ENCODE results near the gene SH3PXD2B. TPM values are rescaled to one million over a fixed set of nuclear protein-coding genes. Genes with fewer than 3 reads are reported as not detected.
A peak's percentile ranks its signal among the peaks of the same experiment; 100 is the strongest.

Gene SH3PXD2B
- polyA plus RNA-seq, 3 donors from 2014 or later: not detected

GRCh38 chr5:172284611-172284980, 169.7 kb downstream of the SH3PXD2B start:
- Mint-ChIP-seq H3K9me3 (no peaks in the 10 kb centered on the region), H3K4me1 (peaks cover 20 to 26% of the 10 kb centered on the region in 2 donors), H3K27me3 (ENCODE audit: low read depth in 3 of 3) (peaks cover 2 to 3% (median 3%) of the 10 kb centered on the region in 3 donors), H3K36me3 (peaks cover 0 to 3% (median 0%) of the 10 kb centered on the region in 3 donors), H3K27ac (peak overlapping the region in 4 of 6 donors; percentile 0 to 74 (median 47)), H3K4me3 (peak overlapping the region; percentile 84 to 89 (median 84))
- no peak for DNase-seq

- Mint-ChIP-seq H3K9me3 (no peaks in the 10 kb centered on the region), H3K27ac (peak overlapping the region in 4 of 6 donors; percentile 0 to 74 (median 60)), H3K27me3 (ENCODE audit: low read depth in 3 of 3) (peaks cover 2 to 3% (median 3%) of the 10 kb centered on the region in 3 donors), H3K4me3 (peak overlapping the region; percentile 84 to 89 (median 84)), H3K36me3 (peaks cover 0 to 3% (median 0%) of the 10 kb centered on the region in 3 donors), H3K4me1 (peaks cover 20 to 26% of the 10 kb centered on the region in 2 donors)
- peak; percentile 76 to 79 (median 77) for DNase-seq
These were observed 170.3 kb downstream of the SH3PXD2B start for GRCh38 chr5:172283862-172284610.

- H3K4me3 Mint-ChIP-seq: peak within 1 kb of the TSS; percentile 88 to 91 (median 89)
- H3K27ac Mint-ChIP-seq: peak within 1 kb of the TSS in 5 of 6 donors; percentile 71 to 84 (median 72)
- peaks cover 0 to 3% (median 0%) of the 10 kb centered on the region in 3 donors for H3K36me3 Mint-ChIP-seq
- H3K4me1 Mint-ChIP-seq: peaks cover 20 to 26% of the 10 kb centered on the region in 2 donors
- no peaks in the 10 kb centered on the region for H3K9me3 Mint-ChIP-seq
- peaks cover 2 to 3% (median 3%) of the 10 kb centered on the region in 3 donors for H3K27me3 Mint-ChIP-seq (ENCODE audit: low read depth in 3 of 3)
- DNase-seq: peak; percentile 78 to 81 (median 79)
These were observed 171.1 kb downstream of the SH3PXD2B start, which contains the start of gene UBTD2 for GRCh38 chr5:172283020-172283861. UBTD2 (minus strand) TSS chr5:172283764; CDS start chr5:172283665, 99 bp downstream.

- no peak for DNase-seq
- Mint-ChIP-seq H3K27me3 (ENCODE audit: low read depth in 3 of 3) (peaks cover 2 to 3% (median 3%) of the 10 kb centered on the region in 3 donors), H3K36me3 (peaks cover 0 to 8% (median 0%) of the 10 kb centered on the region in 3 donors), H3K4me1 (peaks cover 20 to 26% of the 10 kb centered on the region in 2 donors), H3K27ac (peak overlapping the region in 5 of 6 donors; percentile 67 to 84 (median 72)), H3K9me3 (no peaks in the 10 kb centered on the region), H3K4me3 (peak overlapping the region; percentile 87 to 91 (median 88))
These were observed 171.9 kb downstream of the SH3PXD2B start for GRCh38 chr5:172282272-172283019.

DNA sequence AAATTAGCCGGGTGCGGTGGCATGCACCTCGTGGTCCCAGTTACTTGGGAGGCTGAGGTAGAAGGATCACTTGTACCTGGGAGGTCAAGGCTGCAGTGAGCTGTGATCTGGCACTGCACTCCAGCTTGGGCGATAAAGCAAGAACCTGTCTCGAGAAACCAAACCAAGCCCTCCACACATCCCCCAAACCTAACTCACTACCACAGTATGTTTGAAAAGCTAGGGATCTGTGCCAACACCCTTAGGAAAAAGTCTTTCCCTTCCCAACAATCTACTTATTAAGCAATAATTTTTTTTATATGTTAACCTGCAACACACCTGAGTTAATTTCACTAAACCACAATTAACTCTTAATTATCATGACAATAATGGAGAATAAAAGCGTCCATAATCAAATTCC, 173.0 kb downstream of the SH3PXD2B start:
- Mint-ChIP-seq H3K4me1 (peaks cover 20 to 26% of the 10 kb centered on the region in 2 donors), H3K4me3 (peak overlapping the region in 2 of 5 donors; percentile 28 to 47), H3K27me3 (ENCODE audit: low read depth in 3 of 3) (peaks cover 2 to 3% (median 2%) of the 10 kb centered on the region in 3 donors), H3K36me3 (peaks cover 0 to 8% (median 0%) of the 10 kb centered on the region in 3 donors), H3K9me3 (no peaks in the 10 kb centered on the region), H3K27ac (peak overlapping the region in 1 of 6 donors; percentile 5)
- DNase-seq: no peak

DNA sequence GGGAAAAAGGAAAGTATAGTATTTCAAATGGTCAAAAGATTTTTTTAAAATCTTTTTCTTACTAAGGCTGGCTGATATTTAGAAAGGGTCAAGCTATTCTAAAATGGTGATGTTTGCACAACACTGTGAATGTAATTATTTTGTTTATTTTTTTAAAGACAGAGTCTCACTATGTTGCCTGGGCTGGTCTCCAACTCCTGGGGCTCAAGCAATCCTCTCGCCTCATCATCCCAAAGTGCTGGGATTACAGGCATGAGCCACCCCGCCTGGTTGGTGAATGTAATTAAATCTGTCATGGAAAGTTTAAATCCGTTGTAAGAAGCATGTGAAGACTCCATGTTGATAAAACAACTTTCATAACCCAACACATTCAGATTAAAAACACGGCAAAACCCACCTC, 173.4 kb downstream of the SH3PXD2B start:
- Mint-ChIP-seq H3K4me3 (no peak overlapping the region), H3K4me1 (peaks cover 20 to 26% of the 10 kb centered on the region in 2 donors), H3K9me3 (no peaks in the 10 kb centered on the region), H3K27me3 (ENCODE audit: low read depth in 3 of 3) (peaks cover 1 to 3% (median 2%) of the 10 kb centered on the region in 3 donors), H3K27ac (no peak overlapping the region), H3K36me3 (peaks cover 0 to 8% (median 0%) of the 10 kb centered on the region in 3 donors)
- no peak for DNase-seq

- peaks cover 0 to 8% (median 0%) of the 10 kb centered on the region in 3 donors for H3K36me3 Mint-ChIP-seq
- no peak for DNase-seq
- H3K27ac Mint-ChIP-seq: no peak overlapping the region
- H3K4me3 Mint-ChIP-seq: no peak overlapping the region
- peaks cover 0 to 3% (median 2%) of the 10 kb centered on the region in 3 donors for H3K27me3 Mint-ChIP-seq (ENCODE audit: low read depth in 3 of 3)
- H3K9me3 Mint-ChIP-seq: no peaks in the 10 kb centered on the region
- H3K4me1 Mint-ChIP-seq: peaks cover 23 to 30% of the 10 kb centered on the region in 2 donors
These were observed 174.0 kb downstream of the SH3PXD2B start for GRCh38 chr5:172280317-172280716.

- no peaks in the 10 kb centered on the region for H3K27me3 Mint-ChIP-seq (ENCODE audit: low read depth in 3 of 3)
- H3K27ac Mint-ChIP-seq: no peak overlapping the region
- H3K4me3 Mint-ChIP-seq: no peak overlapping the region
- H3K4me1 Mint-ChIP-seq: peaks cover 19 to 22% of the 10 kb centered on the region in 2 donors
- no peaks in the 10 kb centered on the region for H3K9me3 Mint-ChIP-seq
- peaks cover 0 to 8% (median 3%) of the 10 kb centered on the region in 3 donors for H3K36me3 Mint-ChIP-seq
- no peak for DNase-seq
These were observed 176.0 kb downstream of the SH3PXD2B start for GRCh38 chr5:172278356-172278755.

GRCh38 chr5:172276214-172276613, 178.1 kb downstream of the SH3PXD2B start:
- Mint-ChIP-seq H3K4me1 (peaks cover 5 to 6% of the 10 kb centered on the region in 2 donors), H3K27ac (peak overlapping the region in 2 of 6 donors; percentile 1 to 17), H3K27me3 (ENCODE audit: low read depth in 3 of 3) (no peaks in the 10 kb centered on the region), H3K4me3 (no peak overlapping the region), H3K36me3 (peaks cover 0 to 5% (median 3%) of the 10 kb centered on the region in 3 donors), H3K9me3 (no peaks in the 10 kb centered on the region)
- DNase-seq: no peak

Other genes with a start within 250 kb of the SH3PXD2B start
- 1 to 10 TPM; 1.5 TPM for gene UBTD2, start 170.8 kb downstream of the SH3PXD2B start, polyA plus RNA-seq
- gene NEURL1B, start 186.7 kb upstream of the SH3PXD2B start, polyA plus RNA-seq: under 1 TPM in 1 of 3 donors, not detected in 2; 0.09 TPM